ENCODE measurements around the gene DMGDH.

DMGDH gene

DNA sequence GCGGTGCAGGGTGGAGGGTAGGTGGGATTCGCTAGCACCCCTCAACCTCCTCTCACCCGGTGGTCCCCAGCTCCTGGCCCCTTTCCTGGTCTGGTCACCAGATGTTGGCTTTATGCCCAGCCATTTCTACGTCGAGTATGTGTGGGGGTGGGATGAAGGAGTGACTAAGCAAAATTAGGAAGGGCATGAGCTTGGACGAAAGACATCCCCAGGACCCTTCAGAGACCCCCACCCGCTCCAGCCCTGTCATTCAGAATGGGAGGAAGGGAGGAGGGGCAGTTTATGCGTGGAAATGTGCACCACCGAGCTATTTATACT lies 835 bp upstream of the DMGDH start:
- peak in 1 of 56 donors; percentile 1 for DNase-seq

DNA sequence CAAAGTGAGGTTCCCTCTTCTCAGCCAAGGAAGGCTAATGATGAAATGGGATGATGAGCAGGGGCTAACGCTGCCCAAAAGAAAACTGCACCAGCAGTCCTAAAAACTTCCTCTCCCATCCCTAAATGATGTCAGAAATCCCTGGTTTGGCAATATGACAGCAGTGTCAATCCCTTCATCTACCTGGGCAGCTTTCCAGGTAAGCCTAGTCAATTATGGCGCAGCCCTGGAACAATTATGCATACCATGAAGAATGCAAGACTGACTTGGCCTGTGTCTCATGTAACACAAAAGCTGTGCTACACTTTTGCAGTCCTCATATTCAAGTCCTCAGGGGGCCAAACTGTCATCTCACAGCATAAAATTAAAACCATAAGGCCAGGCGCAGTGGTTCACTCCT lies 7.0 kb downstream of the DMGDH start:
- DNase-seq: no peak

DNA sequence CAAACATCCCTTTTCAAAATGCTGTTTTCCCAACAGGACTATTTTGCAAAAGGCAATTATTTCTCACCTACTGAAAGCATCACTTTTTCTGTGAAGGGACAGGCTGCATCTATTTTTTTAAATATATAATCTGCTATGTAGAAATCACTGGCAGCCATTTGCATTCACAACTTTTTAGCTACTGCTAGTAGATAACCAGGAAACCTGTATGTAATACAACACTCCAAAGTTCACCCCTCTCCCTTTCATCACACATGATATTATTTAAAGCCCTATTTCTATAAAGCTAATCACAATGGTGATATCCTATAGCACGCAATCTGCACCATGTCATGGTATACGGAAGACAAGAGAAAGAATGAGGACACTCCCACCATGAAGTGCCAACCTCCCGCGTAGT lies 9.8 kb downstream of the DMGDH start:
- no peak for DNase-seq

DNA sequence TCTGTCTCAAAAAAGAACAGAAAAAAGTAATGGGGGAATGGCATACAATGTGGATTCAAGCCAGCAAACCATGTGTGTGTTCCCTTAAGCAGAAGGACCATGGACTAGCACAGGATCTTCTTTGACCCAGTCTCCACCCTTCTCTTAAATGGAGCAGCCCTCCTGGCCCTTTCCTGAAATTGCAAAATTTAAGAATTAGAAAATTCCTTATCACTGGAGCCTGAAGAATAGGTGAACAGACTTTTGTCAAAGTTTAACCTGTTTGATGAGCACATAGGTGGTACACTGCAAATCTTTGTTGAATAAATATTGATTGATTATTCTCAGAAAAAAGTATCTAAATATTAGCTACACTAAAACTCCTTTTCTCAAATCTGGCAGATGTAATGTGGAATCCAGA lies 12.6 kb downstream of the DMGDH start:
- no peak for DNase-seq

DNA sequence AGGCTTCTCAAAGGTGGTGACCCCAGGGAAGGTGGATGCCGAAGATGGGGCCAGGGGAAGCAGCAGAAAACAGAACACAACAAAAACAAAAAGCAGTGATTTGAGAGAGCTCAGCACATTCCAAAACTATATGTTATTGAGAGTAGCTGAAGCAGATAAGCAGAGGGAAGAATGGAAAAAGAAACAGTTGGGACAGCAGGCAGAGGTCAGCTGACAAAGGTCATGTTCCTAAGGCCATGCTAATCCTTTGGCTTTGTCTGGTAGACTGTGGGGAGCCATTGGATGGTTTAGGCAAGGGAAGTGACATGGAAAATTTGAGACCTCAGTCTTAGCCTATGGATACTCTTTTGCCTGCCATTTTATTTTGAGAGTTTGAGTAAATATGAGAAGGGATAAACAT lies 14.5 kb downstream of the DMGDH start:
- DNase-seq: no peak

DNA sequence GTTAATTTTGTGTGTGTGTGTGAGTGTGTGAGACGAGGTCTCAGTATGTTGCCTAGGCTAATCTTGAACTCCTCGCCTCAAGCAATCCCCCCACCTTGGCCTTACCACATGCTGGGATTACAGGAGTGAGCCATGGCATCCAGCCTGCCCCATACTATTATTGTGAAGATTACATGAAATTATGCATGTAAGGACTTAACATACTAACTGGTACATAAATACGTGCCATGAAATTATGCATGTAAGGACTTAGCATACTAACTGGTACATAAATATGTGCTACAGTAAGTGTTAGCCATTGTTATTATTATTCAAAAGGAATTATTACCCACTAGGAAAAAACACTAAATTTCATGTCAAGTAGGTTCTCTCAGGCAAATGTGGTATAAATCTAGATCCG lies 16.2 kb downstream of the DMGDH start:
- no peak for DNase-seq

DNA sequence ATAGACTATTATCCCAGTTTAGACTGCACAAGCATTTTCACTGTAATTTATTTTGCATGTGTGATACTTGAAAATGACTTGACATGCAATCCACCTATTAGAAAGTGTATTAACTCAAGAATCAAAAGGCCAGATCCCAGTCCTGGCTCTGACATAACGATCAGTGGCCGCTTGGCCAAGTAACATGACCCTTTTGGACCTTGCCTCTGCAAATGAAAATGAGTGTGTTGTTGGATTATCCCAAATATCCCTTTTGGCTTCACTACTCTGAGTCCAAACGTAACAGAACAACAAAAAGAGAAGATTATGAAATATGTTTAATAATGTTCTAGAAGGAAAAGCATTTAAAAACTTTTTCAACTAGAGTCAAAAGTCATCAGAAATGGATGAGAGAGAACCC lies 19.0 kb downstream of the DMGDH start:
- no peak for DNase-seq

DNA sequence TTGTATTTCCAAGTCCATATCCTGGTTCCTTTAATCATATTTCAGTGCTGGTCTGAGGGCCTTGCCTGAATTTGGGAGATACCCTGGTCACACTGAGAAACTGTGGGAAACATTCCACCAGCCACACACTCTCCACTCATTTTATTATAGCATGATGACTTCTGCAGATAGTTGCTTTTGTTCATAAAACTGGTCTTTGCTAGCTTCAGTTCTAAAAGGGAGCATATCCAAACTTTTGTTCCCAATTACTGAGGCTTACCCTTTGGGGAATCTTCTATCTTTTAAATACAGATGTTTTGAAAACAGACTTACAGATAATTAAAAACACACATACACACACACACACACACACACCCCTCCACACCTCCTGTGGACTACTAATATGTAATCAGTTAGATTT lies 21.0 kb downstream of the DMGDH start:
- no peak for DNase-seq

DNA sequence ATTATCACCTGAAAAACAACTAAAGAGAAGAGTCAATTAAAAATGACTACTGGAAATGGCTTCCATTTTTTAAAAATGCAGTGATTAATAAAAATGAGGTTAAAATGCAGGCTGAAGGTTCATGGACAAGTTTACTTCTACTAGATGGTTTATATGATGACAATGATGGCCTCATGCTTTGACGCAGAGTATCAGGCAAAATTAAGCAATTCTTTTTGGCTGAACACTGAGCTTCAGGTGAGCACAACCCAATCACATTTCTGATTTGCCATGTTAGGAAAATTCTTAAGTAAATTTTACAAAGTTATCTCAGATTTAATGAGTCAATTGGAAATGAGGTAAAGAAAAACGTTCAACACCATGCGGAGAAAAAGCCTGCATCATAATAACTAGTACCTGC lies 22.3 kb downstream of the DMGDH start:
- no peak for DNase-seq

DNA sequence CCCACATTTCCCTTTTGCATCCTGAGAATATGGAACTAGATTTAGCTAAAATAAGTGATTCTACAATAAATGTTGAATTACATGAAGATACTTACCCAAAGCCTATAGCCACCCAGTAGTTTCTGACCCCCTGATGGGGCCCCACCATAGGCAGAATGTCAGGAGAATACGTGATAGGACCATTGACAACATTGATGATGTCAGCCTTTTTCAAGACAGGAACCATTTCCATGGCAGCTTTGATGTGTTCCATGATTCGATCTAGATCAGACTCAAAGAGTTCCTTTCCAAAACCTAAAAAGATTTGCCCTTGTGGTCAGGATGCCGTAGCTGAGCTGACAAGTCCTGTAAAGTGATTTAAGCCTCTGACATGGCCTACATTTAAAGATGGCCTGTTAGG lies 27.3 kb downstream of the DMGDH start:
- DNase-seq: no peak

DNA sequence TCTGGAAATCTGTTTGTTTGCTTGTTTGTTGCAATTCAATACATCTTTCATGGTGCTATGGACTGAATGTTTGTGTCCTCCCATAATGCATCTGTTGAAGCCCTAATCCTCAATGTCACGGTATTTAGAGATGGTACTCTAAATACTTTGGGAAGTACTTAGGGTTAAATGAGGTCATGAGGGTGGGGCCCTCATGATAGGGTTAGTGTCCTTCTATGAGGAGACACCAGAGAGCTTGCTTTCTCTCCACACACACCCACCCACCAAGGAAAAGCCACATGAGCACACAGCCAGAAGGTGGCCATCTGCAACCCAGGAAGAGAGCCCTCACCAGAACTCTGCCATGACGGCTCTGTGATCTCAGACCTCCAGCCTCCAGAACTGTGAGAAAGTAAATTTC lies 32.7 kb downstream of the DMGDH start:
- no peak for DNase-seq

DNA sequence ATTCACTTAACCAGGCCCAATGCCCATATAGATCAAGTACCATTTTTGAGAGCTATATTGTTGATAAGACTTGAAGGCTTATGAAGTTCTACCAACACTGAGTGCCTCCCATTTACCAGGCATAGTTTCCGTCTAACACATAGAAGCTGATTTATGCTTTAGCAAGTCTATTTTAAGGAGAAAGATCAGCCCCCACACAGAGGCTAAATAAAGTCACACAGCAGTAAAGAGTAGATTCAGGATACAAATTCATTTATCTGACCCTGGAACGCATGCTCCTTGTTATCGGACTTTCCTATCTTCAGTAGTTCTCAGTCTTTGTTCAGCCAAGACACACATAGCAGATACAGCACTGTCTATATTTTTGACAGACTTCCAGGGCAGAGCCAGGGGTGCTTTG lies 34.2 kb downstream of the DMGDH start:
- DNase-seq: no peak

DNA sequence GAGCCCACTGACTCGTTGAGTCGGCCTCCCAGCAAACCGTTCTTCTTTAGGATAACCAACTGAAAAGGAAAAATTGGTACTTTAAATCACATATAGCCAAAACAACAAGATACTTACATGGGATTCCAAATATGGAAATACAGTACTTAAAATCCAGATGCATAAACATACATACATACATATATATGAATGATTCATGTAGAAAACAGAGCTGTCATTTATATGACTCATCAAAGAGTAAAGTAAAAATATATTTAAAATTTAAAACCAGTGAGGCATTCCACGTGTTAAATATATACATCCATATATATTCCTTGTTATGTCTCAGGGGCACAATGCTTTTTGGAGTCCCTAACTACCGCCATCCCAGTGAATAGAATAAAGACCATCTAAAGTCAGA lies 36.7 kb downstream of the DMGDH start:
- DNase-seq: no peak

DNA sequence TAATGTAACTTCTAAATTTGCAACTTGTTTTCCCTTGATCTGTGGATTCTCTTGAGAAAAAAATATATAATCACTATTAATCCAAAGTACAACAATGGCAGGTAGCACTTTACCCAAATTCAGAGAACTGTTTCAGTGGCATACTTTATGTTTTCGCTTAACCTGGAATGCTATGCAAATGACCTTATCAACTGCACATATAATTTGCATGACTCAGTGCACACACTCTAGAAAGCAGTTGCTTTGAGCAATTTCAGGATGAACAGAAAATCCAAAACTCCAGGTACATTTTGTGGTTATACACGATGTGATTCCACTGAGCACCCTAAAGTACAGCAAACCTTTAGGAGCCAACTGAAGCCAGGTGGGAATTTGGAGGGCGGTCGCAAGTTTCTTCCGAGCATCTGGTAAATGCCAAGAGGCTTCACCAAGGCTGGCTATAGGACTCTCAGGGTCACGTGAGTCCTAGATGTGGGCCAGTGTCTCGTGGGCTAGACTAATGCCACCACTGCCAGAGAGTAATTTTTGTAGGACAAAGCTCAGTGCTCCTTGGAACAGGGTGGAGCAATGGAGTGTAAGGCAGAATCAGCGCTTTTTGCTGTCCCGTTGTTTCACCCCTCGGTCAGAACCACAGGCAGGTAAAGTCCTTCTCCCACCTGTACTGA lies 37.3 kb downstream of the DMGDH start:
- no peak for DNase-seq

DNA sequence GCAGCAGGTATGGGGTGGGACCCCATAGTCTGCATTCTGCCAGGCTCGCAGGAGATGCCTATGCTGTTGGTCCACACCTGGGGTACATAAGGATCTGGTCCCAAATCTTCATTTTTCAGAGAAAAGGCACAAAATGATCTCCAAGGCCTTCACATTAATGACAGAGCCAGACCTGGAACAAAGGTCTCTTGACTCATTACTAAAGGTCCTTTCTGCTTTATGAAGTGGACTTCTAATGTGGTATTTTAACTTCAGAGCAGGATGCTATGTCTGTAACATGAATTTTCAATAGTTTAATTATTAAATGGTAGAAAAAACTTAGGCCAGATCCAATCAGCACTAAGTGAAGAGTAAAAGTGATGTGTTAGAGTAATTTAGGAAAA lies 38.0 kb downstream of the DMGDH start:
- no peak for DNase-seq

DNA sequence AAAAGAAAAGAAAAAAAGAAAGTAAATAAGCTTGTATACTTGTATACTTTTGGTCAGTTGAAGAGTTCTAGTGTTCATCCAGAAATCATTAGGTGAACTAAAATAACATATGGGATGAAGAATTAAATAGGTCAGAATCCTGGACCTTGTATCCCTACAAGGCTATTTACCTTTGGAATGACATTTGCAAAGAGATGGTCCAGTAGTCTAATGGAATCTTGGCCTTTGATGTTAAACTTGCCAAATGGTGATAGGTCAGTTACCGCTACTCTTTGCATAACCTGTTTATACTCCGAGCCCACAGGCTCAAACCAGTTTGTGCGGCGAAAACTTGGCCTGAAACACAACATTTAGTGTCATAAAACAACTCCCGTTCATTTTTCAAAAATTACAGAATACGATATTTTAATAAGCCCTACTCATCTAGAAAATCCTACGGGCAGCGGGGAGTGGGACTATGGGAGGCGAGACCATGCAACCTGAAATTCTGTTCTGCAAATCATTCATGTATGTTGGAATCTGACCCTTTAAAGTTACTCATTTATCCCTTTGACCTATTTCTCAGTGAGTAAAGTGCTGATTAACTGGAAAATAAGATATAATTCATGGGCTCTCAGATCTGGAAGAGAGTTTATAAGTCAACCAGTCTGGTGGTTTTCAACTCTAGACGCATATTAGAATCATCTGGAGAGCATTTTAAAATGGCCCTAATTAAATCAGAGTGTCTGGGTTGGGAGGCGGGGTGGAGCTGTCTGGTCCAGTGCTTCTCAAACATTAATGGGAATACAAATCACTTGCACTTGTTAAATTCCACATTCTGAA lies 38.6 kb downstream of the DMGDH start:
- no peak for DNase-seq

DNA sequence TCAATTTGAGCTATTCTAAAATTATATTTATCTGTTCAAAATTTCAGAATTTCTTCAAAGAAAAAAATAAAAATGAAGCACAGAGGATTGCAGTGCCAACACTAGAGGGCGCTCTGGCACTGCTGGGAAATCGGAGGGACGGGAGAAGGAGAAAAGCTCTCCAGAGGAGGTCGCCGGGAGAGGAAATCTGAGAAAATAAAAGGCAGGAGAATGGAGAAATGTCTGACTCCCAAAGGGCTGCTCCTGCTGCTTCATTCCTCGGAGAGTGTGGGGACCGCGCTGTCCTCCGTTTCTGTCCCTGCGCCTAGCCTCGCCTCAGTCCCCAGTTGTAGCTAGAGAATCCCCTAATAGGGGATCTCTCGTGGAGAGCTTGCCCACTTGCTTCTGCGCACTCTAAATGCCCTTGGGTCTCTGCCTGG lies 44.4 kb downstream of the DMGDH start:
- DNase-seq: peak in 47 of 56 donors; percentile 2 to 64 (median 21)

DNA sequence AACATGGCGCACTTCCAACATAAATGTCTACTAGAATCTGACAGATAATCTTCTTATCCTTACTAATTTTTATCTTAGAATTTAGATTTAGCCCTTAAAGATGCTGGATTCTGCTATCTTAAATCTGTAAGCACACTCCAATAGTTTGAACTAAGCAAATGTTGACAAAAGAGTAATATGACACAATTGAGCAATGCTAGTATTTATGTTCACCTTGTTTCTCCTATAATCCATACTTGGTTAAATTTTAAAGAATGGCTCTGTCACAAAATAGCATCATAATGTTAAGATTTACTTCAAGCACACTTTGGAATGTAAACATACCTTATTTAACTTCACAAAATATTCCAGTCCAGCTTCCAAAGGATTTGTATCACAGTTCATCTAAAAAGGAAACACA lies 45.5 kb downstream of the DMGDH start:
- DNase-seq: no peak

DNA sequence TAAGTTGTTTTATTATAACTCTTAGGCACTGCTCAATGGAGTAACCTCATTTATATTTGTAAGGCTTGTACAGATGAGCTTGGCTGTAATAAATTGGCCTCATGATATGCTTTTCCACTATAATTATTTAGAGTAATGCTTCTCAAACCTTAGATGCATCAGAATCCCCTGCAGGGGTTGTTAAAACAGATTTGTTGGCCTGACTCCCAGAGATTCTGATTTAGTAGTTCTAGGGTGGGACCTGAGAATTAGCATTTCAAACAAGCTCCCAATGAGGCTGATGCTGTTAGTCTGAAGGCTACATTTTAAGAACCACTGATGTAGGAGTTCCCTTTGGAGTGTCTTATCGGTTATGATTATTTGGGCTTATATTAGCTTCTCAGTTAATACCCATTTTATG lies 46.1 kb downstream of the DMGDH start:
- no peak for DNase-seq

DNA sequence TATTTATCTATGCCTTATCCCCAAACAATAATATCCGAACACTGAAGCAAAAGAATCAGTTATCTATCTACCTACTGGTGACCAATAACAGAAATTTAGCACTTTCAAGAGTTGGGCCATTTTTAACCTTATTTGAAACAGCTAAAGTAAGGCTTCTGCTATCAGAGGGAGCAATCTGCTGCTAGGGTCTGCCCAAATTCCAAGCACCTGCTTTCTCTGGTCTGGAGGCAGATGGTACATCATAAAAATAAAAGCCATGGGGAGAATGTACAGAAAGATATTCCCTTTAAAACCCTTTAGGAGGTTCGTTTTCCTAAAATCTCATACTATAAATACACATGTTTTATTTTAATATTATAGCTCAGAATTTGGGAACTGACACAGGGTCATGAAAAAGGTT lies 46.7 kb downstream of the DMGDH start:
- no peak for DNase-seq

DNA sequence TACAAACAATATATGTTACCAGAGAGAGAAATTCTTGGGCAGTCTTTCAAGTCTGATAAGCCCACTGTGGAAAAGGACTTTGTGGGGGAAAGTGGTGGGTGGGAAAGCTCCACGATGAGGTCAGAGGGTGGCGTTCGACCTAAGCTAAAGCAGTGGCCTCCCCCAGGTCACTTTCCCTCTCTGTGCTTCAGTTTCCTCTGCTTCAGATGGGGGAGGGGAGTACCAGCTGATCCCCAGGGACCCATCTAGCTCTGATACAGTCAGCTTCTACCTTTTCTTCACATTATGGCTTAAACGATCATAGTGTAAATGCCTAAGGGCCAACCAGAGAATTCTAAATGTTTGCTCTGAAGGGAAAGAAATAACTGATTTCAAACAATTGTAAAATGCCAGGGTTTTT lies 47.7 kb downstream of the DMGDH start:
- DNase-seq: no peak

DNA sequence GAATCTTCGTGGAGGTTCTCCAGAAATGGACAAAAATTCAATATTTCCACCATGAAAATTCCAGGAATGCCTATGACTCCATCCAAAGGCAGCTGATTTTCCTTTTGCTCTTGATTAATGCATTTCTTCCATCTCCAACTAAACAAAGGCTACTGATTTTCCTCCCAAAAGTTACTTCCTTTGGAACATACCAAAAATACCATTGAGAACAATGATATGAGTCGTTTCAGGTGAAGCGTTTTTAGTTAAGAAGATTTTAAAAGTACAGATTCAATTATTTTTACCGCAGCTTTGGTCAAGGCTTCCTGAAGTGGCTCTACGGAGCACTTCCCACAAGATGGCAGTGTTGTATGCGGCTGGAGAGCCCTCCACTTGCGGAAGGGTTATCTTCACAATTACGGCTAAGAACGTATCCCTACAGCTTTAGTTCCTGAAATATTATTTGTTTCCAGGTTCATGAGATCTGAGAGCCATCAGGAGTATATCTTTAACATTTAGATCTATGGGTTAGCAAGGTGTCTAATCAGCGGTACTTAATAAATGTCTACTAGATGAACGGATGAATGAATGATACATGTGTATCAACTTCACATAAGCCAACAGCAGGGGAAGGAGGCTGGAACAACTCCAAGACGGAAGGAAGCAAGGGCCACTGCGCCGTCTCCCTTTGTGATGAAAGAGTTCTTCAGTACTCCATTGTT lies 48.5 kb downstream of the DMGDH start:
- DNase-seq: peak in 44 of 56 donors; percentile 1 to 71 (median 16)

DNA sequence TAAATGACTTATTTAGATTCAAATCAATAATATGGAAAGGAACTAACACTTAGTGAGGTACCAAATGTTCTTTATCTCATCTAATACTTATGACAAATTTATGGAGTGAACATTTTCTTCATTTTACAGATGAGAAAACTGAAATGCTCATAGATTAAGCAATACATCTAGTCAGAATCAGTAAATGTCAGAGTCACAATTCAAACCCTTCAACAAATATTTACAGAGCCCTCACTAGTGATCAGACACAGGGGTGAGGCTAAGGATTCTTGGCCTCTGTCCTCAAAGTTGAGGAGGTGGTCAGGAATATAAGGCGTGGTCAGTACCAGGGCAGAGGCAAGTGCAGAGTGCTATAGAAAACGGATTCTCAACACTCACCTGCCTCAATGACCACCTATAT lies 54.8 kb downstream of the DMGDH start:
- DNase-seq: no peak
